Prostate gland (tissue), 2 donors: ENCODE results near the gene SLC2A2.

ENCODE experiments used
- POLR2A ChIP-seq: fragments of 450-650 bp; IDR thresholded peaks from one replicate; pipeline ENCODE4 v1.6.1; 2016; ENCODE audit warnings: antibody characterized with exemption, mild to moderate bottlenecking
- POLR2AphosphoS5 ChIP-seq: sonication (generic); formaldehyde crosslinking; IDR thresholded peaks from one replicate; pipeline ENCODE4 v1.6.1; 2017; ENCODE audit warnings: antibody characterized with exemption
- TF ChIP-seq, protein P1 (sequence below), 4 experiments: fragments of 200-600 bp in 2 of 4; fragments of 450-650 bp in 2 of 4; sonication (generic) in 2 of 4; IDR thresholded peaks; 1 replicate in 3 of 4; 2 replicates in 1 of 4; pipeline ENCODE4 v1.5.1; 2016 to 2019; ENCODE audit warnings: antibody characterized with exemption in 4 of 4, mild to moderate bottlenecking in 2 of 4, moderate library complexity in 2 of 4

DNA sequence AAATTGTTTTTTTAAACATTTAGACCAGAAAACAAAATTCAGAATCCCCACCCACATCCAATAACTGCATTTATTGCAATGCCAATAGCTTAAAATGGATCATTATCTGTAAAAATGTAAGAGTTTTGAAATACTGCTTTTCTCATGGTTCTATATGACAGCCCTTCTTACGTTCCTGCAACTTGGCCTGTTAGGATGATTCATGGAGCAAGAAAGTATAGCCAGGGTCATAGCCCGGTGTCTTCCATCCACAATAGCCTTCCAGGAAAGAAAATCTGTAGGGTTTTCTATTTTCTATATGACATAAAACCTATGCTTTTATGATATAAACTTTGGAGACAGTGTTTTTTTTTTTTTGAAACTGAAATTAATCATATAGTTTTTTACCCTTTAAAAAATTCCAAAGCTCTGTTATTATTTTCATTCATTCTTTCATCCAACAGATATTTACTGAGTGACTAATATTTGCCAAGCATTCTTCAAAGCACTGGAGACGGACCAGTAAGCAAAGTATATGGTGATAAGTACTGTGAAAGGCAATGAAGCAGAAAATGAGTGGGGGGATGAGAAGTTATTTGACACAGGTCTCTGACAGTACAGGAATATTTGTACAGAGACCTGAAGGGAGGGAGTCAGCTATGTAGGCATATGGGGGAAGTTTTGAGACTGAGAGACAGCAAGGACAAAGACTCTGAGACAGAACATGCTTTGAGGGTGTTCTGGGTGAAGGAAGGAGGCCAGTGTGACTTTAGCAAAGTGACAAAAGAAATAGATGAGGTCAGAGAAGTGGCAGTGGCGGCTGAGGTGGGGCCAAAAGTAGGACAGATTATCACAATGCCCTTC, 29.0 kb upstream of the SLC2A2 start:
- TF ChIP-seq POLR2A (no peak), POLR2AphosphoS5 (no peak)
- TF ChIP-seq, protein P1, sequence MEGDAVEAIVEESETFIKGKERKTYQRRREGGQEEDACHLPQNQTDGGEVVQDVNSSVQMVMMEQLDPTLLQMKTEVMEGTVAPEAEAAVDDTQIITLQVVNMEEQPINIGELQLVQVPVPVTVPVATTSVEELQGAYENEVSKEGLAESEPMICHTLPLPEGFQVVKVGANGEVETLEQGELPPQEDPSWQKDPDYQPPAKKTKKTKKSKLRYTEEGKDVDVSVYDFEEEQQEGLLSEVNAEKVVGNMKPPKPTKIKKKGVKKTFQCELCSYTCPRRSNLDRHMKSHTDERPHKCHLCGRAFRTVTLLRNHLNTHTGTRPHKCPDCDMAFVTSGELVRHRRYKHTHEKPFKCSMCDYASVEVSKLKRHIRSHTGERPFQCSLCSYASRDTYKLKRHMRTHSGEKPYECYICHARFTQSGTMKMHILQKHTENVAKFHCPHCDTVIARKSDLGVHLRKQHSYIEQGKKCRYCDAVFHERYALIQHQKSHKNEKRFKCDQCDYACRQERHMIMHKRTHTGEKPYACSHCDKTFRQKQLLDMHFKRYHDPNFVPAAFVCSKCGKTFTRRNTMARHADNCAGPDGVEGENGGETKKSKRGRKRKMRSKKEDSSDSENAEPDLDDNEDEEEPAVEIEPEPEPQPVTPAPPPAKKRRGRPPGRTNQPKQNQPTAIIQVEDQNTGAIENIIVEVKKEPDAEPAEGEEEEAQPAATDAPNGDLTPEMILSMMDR (IDR thresholded peaks at IDR 0.05) = no peak
